ENCODE measurements around the gene ESR2.

Gene ESR2

DNA sequence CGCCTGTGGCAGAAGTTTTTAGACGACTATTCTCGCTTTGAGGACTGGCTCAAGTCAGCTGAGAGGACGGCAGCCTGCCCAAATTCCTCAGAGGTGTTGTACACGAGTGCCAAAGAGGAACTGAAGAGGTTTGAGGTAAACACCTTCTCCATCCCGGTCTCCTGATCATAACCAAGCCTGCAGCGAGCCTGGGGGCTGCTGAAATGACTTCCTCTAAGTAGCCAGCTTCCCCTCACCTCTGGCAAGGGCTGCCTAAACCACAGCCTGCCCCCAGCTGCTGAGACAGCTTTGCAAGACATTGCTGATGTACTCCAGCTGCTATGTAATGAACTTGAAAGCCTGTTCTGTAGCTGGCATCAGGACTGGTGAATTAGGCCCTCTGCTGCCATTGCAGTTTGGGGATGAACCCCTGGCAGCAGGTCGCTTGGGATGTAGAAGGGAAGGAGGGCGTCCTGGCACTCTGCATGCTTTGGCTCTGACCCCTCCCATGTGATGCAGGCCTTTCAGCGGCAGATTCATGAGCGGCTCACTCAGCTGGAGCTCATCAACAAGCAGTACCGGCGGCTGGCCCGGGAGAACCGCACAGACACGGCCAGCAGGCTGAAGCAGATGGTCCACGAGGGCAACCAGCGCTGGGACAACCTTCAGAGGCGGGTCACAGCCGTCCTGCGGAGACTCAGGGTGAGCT, 84.6 kb downstream of the ESR2 start:
- H3K4me3 ChIP-seq (ENCODE audit: low read depth, low read length) = no peak overlapping the region
- TF ChIP-seq CTCF (IDR thresholded peaks at IDR 0.05; ENCODE audit: low read depth, low read length) = no peak

DNA sequence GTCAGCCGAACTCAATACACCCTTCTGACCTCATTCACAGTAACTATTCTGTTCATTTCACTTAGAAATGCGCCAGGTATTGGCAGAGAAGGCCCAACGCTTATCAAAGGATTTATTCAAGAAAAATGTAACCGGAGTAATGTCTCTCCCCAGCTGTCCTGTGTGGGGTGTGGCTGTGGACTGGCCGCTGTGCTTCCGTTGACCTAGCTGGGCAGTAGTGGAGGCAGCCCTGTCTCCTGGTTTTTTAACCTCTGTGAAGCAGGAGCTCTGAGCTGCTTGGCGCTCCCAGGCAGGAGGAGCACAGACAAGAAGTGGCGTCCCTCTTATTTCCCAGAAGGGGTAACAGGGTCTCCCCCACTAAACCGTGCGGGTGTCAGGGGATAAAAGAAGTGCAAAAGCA, 85.2 kb downstream of the ESR2 start:
- no peak overlapping the region for H3K4me3 ChIP-seq (ENCODE audit: low read depth, low read length)
- TF ChIP-seq CTCF (IDR thresholded peaks at IDR 0.05; ENCODE audit: low read depth, low read length) = no peak

DNA sequence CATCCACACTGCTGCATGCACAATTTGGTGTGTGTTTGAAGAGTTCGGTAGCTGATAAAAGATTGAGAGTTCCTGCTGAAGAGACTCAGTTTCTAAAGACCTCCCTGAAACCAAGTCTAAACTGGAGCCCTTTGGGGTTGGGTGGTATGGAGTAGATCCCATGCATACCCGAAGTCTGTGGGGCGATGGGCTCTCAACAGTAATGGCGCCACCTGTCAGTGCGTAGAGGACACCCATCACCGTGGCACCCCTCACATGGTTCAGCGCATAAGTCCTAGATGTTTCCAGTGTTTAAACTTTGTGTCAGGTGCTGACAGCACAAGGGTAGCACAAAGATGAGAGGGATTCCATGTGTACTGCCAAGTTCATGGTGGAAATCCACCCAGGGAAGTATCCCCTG, 85.9 kb downstream of the ESR2 start:
- no peak for TF ChIP-seq CTCF (IDR thresholded peaks at IDR 0.05; ENCODE audit: low read depth, low read length)
- H3K4me3 ChIP-seq (ENCODE audit: low read depth, low read length) = no peak overlapping the region

DNA sequence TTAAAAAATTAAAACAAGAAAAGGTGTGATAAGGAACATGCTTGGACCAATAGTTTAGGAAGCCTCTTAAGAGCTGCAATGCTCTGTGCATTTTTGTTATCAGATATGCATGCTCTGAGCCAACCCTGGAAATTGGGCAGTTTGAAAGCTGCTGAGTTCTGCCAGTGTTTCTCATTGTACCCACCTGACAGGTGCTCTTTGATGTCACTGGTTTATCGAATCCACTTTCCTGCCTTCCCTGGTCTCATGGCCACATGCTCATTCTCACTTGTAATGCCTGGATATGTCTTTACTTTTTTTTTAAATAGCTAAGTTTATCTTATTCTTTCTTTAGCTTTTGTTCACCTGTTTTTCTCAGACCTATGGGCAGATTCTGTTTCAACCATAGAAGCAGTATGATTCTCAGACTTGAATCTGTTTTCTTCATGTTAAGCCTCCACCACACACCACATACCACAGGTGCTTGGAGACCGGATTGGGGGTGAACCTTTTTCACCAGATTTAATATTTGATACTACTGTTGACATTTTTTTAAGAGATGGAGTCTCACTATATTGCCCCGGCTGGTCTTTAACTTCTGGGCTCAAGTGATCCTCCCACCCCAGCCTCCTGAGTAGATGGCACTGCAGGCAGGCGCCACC, 90.7 kb downstream of the ESR2 start:
- no peak overlapping the region for H3K4me3 ChIP-seq (ENCODE audit: low read depth, low read length)
- TF ChIP-seq CTCF (IDR thresholded peaks at IDR 0.05; ENCODE audit: low read depth, low read length) = no peak

DNA sequence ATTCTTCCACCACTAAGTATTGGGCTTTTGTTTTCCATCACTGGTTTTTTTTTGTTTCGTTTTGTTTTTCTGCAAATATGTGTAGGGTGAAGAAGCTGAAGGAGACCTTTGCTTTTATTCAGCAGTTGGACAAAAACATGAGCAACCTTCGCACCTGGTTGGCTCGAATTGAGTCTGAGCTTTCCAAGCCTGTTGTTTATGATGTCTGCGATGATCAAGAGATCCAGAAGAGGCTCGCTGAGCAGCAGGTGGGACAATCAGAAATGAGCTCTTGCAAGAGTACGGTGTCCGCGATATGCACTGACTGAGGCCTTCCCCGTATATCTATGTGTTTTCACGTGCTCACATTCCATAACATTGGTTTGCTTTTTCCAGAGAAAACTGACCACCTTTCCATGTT, 91.5 kb downstream of the ESR2 start:
- TF ChIP-seq CTCF (IDR thresholded peaks at IDR 0.05; ENCODE audit: low read depth, low read length) = no peak
- no peak overlapping the region for H3K4me3 ChIP-seq (ENCODE audit: low read depth, low read length)

DNA sequence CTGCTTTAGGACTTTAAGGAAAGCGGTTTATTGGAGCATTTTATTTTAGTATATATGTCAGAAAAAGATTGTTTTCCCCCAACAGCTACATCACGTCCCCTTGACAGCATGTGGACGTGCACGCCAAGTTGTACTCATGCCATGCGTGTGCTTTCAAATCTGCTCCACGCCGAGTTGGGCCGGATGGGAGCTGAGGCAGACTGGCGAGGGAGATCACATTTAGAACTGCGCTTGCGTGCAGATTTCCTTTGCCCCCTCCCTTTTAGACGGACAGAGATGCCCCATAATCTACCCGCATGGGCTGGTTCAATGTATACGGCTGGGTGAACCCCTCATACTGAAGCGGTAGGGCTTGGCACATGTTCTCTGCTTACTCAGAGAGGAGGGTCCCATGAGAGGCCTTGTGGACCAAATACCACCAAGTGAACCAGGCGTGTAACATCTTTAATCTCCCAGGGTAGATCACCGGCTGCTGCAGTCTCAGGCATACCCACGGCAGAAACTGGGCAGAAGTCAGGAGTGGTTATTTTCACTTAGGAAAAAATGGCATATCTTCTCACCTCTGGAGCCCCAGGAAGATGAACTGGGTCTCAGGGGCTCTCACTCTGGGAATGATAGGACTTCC, 92.1 kb downstream of the ESR2 start:
- TF ChIP-seq CTCF (IDR thresholded peaks at IDR 0.05; ENCODE audit: low read depth, low read length) = no peak
- H3K4me3 ChIP-seq (ENCODE audit: low read depth, low read length) = no peak overlapping the region

- no peak overlapping the region for H3K4me3 ChIP-seq (ENCODE audit: low read depth, low read length)
- no peak for TF ChIP-seq CTCF (IDR thresholded peaks at IDR 0.05; ENCODE audit: low read depth, low read length)
These were observed 92.9 kb downstream of the ESR2 start for GRCh38 chr14:64201296-64201695.

Measured in WI38 (cell line).